GM12878 (cell line): Measurements from ENCODE around the gene PHACTR3. TPM values are rescaled to one million over a fixed set of nuclear protein-coding genes. Genes with fewer than 3 reads are reported as not detected.

Experiments used
- CHD2 ChIP-seq: IDR thresholded peaks from 2 replicates; pipeline ENCODE4 v1.6.1; 2011; ENCODE audit warnings: low read depth, low read length, improper control_type of control experiment, borderline replicate concordance
- CREB1 ChIP-seq: IDR thresholded peaks from 2 replicates; pipeline ENCODE4 v1.6.1; 2012; ENCODE audit warnings: low read depth, mild to moderate bottlenecking, inconsistent platforms
- EED ChIP-seq: sonication (generic); IDR thresholded peaks from 2 replicates; pipeline ENCODE4 v1.6.1; 2016; ENCODE audit warnings: antibody characterized with exemption, low read depth
- MEF2B ChIP-seq: fragments of 450-650 bp; IDR thresholded peaks from 2 replicates; pipeline ENCODE4 v1.6.1; 2018; ENCODE audit warnings: mild to moderate bottlenecking, moderate library complexity; ENCODE audit not compliant: partially characterized antibody, poor library complexity, severe bottlenecking
- NFYA ChIP-seq: IDR thresholded peaks from 2 replicates; pipeline ENCODE4 v1.6.1; 2011; ENCODE audit warnings: low read depth, mild to moderate bottlenecking, low read length, improper control_type of control experiment, borderline replicate concordance
- NFYB ChIP-seq: IDR thresholded peaks from 2 replicates; pipeline ENCODE4 v1.6.1; 2011; ENCODE audit warnings: low read depth, mild to moderate bottlenecking, low read length, improper control_type of control experiment, moderate library complexity; ENCODE audit not compliant: insufficient read depth
- ZNF24 ChIP-seq: fragments of 450-650 bp; IDR thresholded peaks from 2 replicates; pipeline ENCODE4 v1.6.1; 2017; ENCODE audit warnings: antibody characterized with exemption, mild to moderate bottlenecking
- ZNF622 ChIP-seq: fragments of 450-650 bp; IDR thresholded peaks from 2 replicates; pipeline ENCODE4 v1.6.1; 2017; ENCODE audit warnings: mild to moderate bottlenecking, inconsistent platforms
- ZSCAN29 ChIP-seq: fragments of 450-650 bp; IDR thresholded peaks from 2 replicates; pipeline ENCODE4 v1.6.1; 2017; ENCODE audit warnings: mild to moderate bottlenecking, moderate library complexity
- polyA plus RNA-seq, 11 experiments: library from polyadenylated mRNA; depleted of rRNA in 4 of 11; unstranded in 6 of 11; stranded (reverse) in 5 of 11; fragments of >200 nt; fragmentation: Nextera tagmentation in 4 of 11; fragmentation: Illumina TruSeq in 1 of 11; extraction: Ambion mirVana in 4 of 11; extraction: Trizol in 1 of 11; gene quantifications; 1 replicate in 1 of 11; 2 replicates in 10 of 11; pipeline versions ENCODE4 v1.2.1 to v1.2.3, GENCODE V29; 2011 to 2016; ENCODE audit warnings: inconsistent platforms in 2 of 11, missing spikeins in 2 of 11, low read depth in 1 of 11
- total RNA-seq, 4 experiments: library from RNA; depleted of rRNA in 3 of 4; stranded (reverse); fragments of >200 nt in 3 of 4; fragmentation: Illumina TruSeq in 1 of 4; extraction: Trizol in 1 of 4; gene quantifications; 2 replicates each; pipeline versions ENCODE4 v1.2.1 to v1.2.3, GENCODE V29; 2013 to 2021
- TF ChIP-seq, protein P1 (sequence below): fragments of 450-650 bp; formaldehyde crosslinking; IDR thresholded peaks from 2 replicates; pipeline ENCODE4 v1.4.0; 2020; ENCODE audit warnings: mild to moderate bottlenecking, moderate library complexity
- TF ChIP-seq, protein P2 (sequence below): fragments of 450-650 bp; IDR thresholded peaks from 2 replicates; pipeline ENCODE4 v1.6.1; 2016; ENCODE audit warnings: mild to moderate bottlenecking, moderate library complexity, borderline replicate concordance
- TF ChIP-seq, protein P3 (sequence below), 3 experiments: IDR thresholded peaks in 2 of 3; conservative IDR thresholded peaks in 1 of 3; 2 replicates each; pipeline ENCODE4 v1.5.1; 2011; ENCODE audit warnings: low read depth in 3 of 3, low read length in 3 of 3, mild to moderate bottlenecking in 3 of 3, control low read depth in 2 of 3, moderate library complexity in 2 of 3, inconsistent platforms in 1 of 3, mixed read lengths in 1 of 3; ENCODE audit not compliant: control insufficient read depth in 2 of 3, insufficient read depth in 1 of 3; ENCODE audit errors: extremely low read depth in 1 of 3
- TF ChIP-seq, protein P4 (sequence below): fragments of 150-350 bp; IDR thresholded peaks from 2 replicates; pipeline ENCODE4 v1.6.1; 2014; ENCODE audit warnings: mild to moderate bottlenecking, low read depth, low read length
- TF ChIP-seq, protein P5 (sequence below): fragments of 450-650 bp; IDR thresholded peaks from 2 replicates; pipeline ENCODE4 v1.6.1; 2016; ENCODE audit warnings: mild to moderate bottlenecking
- TF ChIP-seq, protein P6 (sequence below): IDR thresholded peaks from 2 replicates; pipeline ENCODE4 v1.6.1; 2011; ENCODE audit warnings: low read depth, mild to moderate bottlenecking, low read length, moderate library complexity, borderline replicate concordance; ENCODE audit errors: extremely low read depth

PHACTR3 gene
- total and polyA plus RNA-seq, 10 of the 15 experiments (the other 5 are each of a cell fraction or from before 2014, with no cell fraction given) = 0.17 to 2.7 (median 0.27) TPM; not detected in 1

DNA sequence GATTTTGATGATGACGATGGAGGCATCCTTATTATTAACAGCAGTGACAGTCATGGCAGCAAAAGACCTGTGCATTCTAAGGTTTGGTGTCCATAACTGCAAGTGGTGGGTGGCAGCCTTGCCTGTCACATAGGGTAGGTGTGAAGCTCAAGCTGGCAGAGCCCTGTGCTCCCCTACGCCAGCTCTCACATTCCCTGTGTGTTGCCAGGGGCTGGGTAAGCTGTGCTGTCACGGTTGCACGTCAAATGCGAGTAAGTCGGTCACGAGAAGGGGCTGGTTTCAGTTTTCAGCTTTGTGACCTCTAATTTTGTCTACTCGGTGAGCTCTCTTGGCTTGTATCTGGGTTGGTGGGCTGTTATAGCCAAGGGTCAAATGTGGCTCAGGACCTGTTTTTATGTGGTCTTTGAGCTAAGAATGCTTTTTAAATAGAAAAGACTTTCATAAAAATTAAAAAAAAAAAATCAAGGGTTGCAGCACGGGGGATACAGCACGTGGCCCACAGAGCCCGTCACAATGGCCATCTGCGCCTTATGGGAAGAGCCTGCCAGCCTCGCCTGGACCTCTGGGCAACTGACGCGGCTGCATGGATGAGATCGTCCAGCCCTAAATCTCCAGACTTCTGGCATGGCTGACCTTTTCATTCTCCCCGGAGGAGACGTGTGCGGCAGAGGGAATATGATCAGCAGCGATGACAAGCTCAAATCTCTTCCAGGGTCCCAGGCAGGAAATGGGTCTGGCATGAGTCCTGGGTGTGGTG lies 148.5 kb downstream of the PHACTR3 start (continued):
- TF ChIP-seq, protein P1, sequence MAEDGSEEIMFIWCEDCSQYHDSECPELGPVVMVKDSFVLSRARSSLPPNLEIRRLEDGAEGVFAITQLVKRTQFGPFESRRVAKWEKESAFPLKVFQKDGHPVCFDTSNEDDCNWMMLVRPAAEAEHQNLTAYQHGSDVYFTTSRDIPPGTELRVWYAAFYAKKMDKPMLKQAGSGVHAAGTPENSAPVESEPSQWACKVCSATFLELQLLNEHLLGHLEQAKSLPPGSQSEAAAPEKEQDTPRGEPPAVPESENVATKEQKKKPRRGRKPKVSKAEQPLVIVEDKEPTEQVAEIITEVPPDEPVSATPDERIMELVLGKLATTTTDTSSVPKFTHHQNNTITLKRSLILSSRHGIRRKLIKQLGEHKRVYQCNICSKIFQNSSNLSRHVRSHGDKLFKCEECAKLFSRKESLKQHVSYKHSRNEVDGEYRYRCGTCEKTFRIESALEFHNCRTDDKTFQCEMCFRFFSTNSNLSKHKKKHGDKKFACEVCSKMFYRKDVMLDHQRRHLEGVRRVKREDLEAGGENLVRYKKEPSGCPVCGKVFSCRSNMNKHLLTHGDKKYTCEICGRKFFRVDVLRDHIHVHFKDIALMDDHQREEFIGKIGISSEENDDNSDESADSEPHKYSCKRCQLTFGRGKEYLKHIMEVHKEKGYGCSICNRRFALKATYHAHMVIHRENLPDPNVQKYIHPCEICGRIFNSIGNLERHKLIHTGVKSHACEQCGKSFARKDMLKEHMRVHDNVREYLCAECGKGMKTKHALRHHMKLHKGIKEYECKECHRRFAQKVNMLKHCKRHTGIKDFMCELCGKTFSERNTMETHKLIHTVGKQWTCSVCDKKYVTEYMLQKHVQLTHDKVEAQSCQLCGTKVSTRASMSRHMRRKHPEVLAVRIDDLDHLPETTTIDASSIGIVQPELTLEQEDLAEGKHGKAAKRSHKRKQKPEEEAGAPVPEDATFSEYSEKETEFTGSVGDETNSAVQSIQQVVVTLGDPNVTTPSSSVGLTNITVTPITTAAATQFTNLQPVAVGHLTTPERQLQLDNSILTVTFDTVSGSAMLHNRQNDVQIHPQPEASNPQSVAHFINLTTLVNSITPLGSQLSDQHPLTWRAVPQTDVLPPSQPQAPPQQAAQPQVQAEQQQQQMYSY = no peak
- TF ChIP-seq NFYA (no peak), EED (no peak), CREB1 (peak; percentile 73), ZSCAN29 (no peak), ZNF622 (no peak), MEF2B (peak; percentile 4), ZNF24 (no peak), NFYB (no peak), CHD2 (no peak)
- TF ChIP-seq, protein P2, sequence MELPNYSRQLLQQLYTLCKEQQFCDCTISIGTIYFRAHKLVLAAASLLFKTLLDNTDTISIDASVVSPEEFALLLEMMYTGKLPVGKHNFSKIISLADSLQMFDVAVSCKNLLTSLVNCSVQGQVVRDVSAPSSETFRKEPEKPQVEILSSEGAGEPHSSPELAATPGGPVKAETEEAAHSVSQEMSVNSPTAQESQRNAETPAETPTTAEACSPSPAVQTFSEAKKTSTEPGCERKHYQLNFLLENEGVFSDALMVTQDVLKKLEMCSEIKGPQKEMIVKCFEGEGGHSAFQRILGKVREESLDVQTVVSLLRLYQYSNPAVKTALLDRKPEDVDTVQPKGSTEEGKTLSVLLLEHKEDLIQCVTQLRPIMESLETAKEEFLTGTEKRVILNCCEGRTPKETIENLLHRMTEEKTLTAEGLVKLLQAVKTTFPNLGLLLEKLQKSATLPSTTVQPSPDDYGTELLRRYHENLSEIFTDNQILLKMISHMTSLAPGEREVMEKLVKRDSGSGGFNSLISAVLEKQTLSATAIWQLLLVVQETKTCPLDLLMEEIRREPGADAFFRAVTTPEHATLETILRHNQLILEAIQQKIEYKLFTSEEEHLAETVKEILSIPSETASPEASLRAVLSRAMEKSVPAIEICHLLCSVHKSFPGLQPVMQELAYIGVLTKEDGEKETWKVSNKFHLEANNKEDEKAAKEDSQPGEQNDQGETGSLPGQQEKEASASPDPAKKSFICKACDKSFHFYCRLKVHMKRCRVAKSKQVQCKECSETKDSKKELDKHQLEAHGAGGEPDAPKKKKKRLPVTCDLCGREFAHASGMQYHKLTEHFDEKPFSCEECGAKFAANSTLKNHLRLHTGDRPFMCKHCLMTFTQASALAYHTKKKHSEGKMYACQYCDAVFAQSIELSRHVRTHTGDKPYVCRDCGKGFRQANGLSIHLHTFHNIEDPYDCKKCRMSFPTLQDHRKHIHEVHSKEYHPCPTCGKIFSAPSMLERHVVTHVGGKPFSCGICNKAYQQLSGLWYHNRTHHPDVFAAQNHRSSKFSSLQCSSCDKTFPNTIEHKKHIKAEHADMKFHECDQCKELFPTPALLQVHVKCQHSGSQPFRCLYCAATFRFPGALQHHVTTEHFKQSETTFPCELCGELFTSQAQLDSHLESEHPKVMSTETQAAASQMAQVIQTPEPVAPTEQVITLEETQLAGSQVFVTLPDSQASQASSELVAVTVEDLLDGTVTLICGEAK = no peak
- TF ChIP-seq, protein P3, sequence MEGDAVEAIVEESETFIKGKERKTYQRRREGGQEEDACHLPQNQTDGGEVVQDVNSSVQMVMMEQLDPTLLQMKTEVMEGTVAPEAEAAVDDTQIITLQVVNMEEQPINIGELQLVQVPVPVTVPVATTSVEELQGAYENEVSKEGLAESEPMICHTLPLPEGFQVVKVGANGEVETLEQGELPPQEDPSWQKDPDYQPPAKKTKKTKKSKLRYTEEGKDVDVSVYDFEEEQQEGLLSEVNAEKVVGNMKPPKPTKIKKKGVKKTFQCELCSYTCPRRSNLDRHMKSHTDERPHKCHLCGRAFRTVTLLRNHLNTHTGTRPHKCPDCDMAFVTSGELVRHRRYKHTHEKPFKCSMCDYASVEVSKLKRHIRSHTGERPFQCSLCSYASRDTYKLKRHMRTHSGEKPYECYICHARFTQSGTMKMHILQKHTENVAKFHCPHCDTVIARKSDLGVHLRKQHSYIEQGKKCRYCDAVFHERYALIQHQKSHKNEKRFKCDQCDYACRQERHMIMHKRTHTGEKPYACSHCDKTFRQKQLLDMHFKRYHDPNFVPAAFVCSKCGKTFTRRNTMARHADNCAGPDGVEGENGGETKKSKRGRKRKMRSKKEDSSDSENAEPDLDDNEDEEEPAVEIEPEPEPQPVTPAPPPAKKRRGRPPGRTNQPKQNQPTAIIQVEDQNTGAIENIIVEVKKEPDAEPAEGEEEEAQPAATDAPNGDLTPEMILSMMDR (IDR thresholded peaks at IDR 0.05 in 2 of 3, conservative IDR thresholded peaks at IDR 0.05 in 1 of 3; ENCODE audit: control insufficient read depth in 2 of 3, extremely low read depth in 1 of 3, insufficient read depth in 1 of 3, low read depth in 3 of 3, low read length in 3 of 3) = no peak
- TF ChIP-seq, protein P4, sequence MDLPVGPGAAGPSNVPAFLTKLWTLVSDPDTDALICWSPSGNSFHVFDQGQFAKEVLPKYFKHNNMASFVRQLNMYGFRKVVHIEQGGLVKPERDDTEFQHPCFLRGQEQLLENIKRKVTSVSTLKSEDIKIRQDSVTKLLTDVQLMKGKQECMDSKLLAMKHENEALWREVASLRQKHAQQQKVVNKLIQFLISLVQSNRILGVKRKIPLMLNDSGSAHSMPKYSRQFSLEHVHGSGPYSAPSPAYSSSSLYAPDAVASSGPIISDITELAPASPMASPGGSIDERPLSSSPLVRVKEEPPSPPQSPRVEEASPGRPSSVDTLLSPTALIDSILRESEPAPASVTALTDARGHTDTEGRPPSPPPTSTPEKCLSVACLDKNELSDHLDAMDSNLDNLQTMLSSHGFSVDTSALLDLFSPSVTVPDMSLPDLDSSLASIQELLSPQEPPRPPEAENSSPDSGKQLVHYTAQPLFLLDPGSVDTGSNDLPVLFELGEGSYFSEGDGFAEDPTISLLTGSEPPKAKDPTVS = no peak
- TF ChIP-seq, protein P5, sequence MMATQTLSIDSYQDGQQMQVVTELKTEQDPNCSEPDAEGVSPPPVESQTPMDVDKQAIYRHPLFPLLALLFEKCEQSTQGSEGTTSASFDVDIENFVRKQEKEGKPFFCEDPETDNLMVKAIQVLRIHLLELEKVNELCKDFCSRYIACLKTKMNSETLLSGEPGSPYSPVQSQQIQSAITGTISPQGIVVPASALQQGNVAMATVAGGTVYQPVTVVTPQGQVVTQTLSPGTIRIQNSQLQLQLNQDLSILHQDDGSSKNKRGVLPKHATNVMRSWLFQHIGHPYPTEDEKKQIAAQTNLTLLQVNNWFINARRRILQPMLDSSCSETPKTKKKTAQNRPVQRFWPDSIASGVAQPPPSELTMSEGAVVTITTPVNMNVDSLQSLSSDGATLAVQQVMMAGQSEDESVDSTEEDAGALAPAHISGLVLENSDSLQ = peak; percentile 56; the same call in 1 of the 2 replicates
- TF ChIP-seq, protein P6, sequence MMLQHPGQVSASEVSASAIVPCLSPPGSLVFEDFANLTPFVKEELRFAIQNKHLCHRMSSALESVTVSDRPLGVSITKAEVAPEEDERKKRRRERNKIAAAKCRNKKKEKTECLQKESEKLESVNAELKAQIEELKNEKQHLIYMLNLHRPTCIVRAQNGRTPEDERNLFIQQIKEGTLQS = no peak
